Left renal pelvis (tissue), 4 donors: Measurements from ENCODE around the gene HPN. TPM values are rescaled to one million over a fixed set of nuclear protein-coding genes. Genes with fewer than 3 reads are reported as not detected.

Source experiments
- DNase-seq, 4 donors: peaks; one replicate each; pipeline ENCODE4 v3.0.0-alpha.2; 2013; ENCODE audit warnings: low read depth in 4 of 4, low spot score in 3 of 4
- polyA plus RNA-seq, 4 donors: library from polyadenylated mRNA; unstranded; fragments of 120-200 nt; gene quantifications; one replicate each; pipeline ENCODE4 v1.2.1, GENCODE V29; 2013; ENCODE audit not compliant: insufficient read length in 4 of 4

Gene HPN
- polyA plus RNA-seq, 4 donors: 2.6 to 118 (median 79.0) TPM

DNA sequence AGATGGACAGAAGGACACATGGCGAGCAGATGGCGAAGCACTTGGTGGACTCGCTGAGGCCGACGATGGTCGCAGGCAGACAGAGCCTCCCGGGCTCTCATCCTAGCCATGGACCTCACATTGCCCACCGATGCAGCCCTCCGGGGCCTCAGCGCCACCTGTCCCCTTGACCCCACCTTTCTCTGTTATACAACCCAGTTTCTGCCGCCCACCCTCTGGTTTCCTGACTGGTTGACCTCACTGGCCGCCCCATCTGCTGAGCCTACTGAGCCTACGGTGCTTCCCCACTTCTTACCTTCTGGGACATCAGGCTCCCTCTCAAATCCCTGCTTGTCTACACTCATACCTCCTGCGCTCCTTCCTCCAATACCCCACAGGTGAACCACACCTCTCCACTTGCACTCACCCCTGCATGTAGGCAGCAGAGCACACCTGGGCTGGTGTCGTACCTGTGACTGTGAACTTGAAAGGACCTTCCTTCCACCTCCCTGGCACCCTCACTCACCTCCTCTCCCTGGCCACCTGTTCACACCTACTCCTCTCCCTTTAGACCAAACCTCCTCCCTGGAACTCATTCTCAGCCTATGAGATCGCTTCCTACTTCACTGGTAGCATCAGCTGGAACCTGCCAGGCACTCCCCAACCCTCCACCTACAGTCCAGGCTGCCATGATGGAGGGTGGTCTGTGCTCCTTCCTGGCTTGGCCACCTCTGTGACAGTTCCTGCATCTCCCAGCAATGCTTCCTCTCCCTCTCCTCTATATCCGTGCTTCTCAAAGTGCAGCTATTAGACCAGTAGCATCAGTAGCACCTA, 36.1 kb downstream of the HPN start:
- no peak for DNase-seq

DNA sequence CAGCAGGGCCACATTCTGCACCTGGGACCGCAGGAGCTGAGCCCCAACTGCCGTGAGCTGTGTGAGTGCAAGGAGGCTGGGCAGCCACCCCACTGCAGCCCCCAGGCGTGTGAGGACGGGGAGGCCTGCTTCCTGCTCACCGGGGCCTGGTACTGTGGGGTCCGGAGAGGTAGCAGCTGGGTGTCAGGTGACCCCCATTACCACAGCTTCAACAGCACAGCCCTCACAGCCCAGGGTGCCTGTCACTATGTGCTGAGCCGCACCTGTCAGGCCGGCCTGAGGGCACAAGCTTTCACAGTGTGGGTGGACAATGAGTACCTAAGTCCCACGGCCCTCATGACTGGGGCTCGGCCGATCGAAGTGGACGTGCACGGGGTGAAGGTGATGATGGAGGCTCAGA, 38.3 kb downstream of the HPN start:
- DNase-seq: no peak

DNA sequence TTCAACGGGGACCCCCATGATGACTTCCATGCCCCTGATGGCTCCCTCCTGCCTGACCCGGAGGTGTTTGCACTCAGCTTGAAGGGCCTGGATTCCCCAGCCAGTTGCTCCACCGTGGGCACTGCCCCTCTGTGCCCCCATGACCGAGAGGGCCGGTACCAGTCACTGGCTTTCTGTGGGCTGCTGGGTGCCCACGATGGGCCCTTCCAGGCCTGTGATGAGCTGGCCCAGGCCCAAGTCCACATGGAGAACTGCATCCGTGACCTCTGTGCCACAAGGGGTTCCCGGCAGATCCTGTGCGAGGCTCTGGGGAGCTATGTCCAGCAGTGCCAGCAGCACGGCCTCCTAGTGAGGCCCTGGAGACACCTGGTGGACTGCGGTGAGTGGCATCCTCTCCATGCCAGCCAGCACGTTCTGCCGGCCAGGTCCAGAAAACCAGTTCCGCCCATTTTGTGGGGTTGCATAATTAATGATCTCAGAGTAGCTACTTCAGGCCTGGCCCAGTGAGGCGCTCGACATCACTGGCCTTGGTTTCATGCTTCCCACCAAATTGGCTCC, 39.2 kb downstream of the HPN start:
- no peak for DNase-seq

DNA sequence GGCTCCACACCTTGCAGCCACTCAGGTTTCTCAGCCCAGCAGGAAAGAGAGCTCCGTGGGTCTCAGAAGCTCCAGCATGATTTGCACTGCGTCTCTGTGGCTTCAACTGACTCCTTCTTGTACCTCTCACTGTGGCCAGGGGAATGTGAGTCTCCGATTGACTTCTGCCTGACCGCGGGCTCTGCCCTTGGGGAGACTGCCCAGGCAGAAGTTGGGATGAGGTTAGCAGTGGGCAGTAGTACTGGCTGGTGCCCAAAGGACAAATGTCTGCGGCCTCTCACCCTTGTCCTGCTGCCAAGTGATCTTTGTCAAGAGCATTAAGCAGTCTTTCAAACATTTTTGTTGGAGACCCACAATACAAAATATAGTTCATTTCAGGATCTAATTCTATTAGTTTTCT, 39.7 kb downstream of the HPN start:
- no peak for DNase-seq

DNA sequence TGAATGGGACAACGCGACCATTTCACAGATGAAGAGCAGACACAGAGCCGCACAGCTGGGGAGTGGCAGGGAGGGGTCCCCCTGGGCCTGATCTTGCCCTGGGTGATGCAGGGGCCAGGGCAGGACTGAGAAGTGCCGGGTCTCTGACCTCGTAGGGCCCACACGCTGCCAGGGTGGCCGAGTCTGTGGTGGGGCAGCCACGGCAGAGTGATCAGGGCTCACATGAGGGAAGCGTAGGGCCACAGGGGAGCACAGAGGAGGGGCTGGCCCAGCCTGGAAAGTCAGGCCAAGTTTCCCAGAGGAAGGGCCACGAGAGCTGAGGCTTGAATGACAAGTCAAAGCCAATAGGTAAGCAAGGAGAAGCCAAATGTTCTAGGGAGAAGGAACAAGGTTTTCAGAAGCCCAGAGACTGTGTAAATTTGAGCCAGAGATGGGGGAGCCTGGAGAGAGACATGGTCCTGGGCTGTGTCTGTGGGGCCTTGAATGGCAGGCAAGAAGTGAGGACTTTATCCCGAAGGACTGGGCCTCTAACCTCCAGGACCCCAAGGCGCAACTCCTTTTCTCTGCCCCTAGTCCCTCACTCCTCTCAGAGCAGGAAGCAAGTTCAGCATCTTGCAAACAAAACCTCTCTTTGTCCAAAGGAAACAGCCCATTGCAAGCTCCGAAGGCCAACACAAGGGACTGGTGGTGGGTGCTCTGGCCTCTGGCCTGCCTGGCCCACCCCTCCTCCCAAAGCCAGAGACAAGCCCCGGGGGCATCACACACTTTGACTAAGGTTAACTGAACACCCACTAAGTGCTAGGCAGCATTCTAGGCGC, 42.4 kb downstream of the HPN start:
- no peak for DNase-seq

DNA sequence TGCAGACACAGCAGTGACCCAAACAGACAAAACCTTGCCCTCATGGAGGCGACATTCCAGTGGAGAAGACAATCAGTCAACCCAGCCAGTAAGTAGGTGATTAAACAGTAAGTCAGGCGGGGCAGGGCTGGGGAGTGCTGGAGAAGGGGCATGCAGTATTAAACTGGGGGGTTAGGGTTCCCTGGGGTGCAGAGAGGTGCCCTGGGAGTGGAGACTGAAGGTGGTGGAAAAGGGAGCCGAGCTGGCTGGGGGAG, 42.9 kb downstream of the HPN start:
- no peak for DNase-seq

DNA sequence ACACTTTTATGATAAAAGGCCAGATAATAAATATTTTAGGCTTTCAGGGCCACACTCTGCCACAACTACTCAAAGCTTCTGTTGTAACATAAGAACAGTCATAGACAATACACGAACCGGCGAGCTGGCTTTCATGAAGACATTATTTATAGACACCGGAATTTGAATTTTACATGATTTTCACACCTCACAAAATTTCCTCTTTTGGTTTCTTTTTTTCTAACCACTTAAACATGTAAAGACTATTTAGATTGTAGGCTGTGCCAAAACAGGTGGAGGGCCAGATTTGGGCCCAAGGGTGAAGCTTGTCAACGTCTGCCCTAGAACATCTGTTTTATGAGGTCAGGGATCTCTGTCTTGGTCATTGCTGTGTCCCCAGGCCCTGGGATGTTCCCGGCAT, 44.4 kb downstream of the HPN start:
- DNase-seq: no peak

DNA sequence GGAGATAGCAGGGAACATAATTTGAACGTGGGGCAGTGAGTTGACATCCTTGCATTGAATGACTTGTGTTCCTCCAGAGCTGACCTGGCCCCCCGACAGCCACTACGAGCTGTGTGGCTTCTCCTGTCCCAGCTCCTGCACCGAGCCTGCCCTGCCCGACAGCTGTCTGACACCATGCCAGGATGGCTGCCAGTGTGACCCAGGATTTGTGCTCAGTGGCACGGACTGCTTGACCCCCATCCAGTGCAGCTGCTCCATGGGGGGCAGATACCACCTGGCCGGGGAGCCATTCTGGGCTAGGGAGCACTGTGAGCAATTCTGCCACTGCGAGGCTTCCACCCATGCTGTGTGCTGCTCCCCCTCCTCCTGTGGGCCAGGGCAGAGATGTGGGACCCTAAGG, 44.9 kb downstream of the HPN start:
- DNase-seq: no peak

DNA sequence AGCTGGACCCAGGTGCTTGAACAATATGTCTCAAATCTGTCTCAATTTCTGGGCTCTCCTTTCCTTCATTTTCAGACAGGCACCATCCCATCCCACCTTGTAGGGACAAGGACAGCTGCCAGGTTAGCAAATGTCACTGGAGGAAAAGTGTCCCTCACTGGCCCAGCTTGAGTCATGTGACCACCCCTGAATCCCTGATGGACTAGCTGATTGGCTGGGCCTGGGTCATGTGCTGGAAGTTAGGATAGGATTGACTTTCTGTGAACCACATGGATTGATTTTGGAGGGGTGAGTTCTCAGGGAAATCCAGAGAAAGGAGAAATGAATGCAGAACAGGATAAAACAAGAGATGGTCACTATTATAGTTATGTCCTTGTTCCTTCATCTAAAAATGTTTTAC, 45.9 kb downstream of the HPN start:
- DNase-seq: no peak

DNA sequence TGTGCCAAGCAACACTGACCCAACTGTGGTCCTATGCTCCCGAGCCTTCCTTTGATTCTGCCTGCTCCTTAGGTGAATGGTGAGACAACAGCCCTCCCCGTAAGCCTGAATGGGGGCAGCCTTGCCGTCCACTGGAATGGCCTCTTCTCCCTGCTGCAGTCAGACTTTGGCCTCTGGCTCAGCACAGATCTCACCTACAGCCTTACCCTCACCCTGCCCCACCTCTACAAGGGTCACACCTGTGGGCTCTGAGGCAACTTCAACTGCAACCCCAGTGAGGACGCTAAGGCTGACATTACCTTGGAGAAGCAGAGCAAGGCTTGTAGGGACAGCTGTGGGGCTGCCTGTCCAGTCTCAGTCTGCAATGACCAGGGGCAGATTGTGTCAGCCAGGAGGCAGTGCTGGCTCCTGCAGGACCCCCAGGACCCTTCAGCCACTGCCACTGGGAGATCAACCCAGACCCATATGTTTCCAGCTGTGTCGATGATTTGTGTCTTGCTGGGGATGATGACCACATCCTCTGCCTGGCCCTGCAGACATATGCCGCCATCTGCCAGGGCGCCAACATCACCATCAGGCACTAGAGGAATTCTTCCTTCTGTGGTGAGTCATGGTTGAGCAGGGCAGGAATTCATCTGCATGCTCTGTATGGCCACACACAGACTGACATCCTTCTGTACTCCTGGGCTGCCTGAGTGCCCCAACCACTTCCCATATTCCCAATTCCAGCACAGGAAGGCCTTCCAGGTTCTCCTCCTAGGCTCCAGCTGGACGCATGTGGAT, 46.8 kb downstream of the HPN start:
- DNase-seq: no peak

DNA sequence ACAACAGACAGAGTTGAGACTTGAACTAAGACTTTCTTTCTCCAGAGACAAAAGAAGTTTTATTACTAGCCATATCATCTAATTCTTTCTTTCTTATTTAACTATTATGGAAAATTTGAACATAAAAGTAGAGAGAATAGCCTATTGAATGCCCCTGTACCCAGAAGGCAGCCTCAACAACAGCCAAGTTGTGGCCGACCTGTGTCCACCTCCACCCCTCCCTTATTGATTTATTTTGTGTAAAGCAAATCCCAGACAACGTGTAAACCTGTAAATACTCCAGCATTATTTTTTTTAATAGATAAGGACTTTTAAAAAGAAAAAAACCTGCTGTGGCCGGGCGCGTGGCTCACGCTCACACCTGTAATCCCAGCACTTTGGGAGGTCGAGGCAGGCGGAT, 48.0 kb downstream of the HPN start:
- no peak for DNase-seq

DNA sequence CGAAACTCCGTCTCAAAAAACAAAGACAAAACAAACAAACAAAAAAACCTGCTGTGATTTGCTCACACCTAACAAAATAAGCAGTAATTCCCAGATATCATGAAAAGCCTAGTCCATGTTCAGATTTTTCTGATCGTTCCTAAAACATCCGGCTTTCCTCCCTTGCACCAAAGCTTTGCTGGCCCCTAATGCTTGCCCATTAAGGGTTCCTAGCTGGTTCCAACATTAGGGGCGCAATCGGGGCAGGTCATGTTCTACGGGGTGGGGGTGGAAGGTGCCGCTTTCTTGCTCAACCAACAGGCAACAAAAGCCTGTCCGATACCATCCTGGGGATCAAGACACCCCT, 48.6 kb downstream of the HPN start:
- DNase-seq: no peak

DNA sequence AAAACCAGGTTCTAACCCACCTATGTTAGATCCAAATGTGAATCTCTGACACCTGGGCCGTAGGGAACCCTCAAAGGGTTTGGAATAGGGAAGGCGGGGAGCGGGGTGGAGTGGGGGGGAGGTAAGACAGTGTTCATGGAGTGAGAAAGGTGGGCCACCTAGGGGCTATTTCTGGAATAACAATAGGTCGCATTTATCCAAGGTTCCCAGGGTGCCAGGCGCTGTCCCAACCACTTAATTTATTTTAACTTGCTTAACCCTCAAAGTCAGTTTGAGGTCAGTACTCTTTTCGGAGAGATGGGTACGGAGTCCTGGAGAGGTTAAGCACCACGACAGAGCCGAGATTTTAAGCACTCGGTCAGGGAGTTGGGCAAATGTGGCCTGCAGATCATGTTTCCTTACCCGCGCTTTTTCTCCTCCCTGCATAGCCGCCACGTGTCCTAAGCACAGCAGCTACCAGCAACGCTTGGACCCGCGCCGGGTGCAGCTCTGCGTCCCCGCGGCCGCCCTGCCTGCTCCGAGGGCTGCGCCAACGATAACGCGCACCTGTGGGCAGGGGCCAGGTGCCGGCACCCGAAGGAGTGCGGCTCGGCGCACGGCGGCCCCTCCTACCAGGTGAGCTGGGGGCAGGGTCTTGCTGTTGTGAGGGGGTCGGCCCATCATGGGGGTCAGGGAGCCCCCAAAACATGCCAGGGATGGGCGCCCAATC, 49.1 kb downstream of the HPN start:
- peak in 3 of 4 donors; percentile 56 to 68 (median 63) for DNase-seq

DNA sequence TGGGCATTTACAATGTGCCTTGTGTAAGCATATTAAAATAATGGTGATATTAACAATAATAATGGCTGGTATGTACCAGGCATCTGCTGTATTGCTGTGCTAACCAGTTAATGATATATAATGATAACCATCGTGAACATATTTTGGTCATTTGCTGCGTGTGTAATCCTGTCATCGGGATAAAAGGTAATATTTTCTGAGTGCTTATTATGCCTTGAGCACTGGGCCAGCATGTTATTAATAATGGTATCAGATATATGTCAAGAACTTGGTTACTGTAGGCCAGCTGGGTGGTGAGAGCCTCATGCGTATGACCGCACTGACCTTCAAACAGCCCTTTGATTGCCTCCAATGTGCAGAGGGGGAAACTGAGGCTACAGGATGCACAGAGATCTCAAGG, 51.9 kb downstream of the HPN start:
- DNase-seq: no peak

DNA sequence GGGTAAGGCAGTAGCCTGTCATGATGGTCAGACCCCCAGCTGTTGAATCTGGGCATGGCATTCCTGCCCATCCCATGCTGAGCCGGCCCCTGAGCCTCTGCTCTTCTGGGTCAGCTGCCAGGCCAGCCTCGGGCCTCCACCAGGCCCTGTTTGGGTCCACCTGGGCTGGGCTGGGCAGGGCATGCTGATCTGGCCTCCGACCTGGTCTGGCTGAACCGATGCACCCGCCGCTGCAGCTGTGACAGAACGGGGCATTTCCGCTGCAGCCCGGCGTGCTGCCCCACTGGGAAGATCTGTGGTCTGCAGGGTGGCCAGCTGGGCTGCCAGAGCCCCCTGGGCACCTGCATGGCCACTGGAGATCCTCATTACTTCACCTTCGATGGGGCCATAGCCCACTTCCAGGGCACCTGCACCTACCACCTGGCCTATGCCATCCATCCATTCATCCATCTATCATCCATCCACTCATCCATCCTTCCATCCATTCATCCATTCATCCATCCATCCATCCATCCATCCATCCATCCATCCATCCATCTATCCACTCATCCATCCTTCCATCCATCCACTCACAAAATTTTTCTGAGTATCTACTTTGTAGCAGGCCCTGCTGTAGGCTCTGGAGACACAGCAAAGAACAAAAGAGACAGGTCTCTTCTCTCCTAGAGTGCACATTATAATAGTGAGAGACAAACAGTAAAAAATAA, 52.6 kb downstream of the HPN start:
- DNase-seq: no peak

DNA sequence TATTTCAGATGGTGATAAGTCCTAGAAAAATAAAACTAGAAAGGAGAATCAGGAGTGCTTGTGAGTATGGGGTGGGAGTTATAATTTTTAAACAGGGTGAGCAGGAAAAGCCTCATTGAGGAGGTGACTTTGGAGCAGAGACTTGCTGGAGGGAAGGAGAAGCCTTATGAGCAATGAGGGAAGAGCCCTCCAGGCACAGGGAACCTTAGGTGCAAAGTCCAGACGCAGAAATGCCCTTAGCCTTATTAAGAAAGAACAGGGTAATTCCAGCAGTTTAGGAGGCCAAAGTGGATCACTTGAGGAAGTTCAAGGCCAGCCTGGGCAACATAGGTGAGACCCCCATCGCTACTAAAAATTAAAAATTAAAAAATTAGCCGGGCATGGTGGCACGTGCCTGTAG, 53.1 kb downstream of the HPN start:
- DNase-seq: no peak

DNA sequence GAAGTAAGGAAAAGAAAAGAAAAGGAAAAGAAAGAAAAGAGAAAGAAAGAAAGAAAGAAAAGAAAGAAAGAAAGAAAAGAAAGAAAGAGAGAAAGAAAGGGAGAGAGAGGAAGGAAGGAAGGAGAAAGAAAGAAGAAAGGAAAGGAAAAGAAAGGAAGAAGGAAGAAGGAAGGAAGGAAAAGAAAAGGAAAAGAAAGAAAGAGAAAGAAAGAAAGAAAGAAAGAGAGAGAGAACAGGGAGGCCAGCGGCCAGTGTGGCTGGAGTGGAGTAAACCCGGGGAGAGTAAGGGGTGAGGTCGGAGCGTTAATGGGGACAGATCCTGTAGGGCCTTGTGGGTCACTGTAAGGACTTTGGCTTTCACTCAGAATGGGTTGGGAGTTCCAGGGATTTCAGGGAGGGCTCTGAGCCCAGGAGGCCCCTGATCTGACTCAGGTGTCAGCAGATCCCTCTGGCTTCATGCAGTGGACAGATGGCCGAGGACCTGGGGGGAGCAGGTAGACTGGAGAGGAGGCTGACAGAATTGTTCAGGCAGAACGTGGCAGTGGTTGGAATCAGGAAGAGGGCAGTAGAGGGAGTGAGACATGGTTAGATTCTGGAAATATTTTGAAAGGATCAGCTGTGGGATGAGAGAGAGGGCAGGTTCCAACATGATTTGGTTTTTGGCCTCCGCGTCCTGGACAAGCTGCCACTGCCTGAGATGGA, 54.3 kb downstream of the HPN start:
- DNase-seq: no peak

DNA sequence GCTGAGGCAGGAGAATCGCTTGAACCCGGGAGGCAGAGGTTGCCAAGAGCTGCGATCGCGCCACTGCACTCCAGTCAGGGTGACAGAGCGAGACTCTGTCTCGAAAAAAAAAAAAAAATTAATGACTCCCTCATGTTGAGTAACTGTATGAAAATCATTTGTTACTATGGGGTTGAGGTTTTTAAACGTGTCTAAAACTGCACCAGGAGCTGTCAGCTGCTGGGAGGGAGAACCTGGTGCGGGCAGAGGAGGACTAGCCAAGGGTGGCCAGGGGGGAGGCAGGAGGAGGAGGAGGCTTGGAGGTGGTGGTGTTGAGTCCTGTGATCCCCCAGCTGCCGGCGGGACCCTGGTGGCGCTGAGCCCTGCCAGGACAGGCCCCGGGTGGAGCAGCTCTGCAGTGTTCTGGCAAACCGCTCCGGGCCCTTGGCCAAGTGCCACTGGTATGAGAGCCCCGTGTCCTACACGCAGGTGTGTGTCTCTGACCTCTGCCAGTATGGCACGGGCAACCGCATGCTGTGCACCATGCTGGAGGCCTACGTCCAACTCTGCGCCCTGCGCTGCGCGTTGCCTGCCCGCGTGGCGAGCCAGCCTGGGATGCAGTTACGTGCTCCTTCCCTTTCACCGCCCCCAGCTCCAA, 57.0 kb downstream of the HPN start:
- no peak for DNase-seq
